ENCODE measurements around the gene ZBTB42. TPM values are rescaled to one million over a fixed set of nuclear protein-coding genes. Genes with fewer than 3 reads are reported as not detected.
A peak's percentile ranks its signal among the peaks of the same experiment; 100 is the strongest.

The ZBTB42 gene
- 2.7 and 3.1 TPM in 2 replicates for total RNA-seq
- long read RNA-seq, result 0 reads

GRCh38 chr14:104800771-104801519 lies at the start of gene ZBTB42:
Gene ZBTB42, plus strand, starts transcription at chr14:104801101. Its CDS starts 97 bp downstream, at chr14:104801198.
- H3K36me3 Mint-ChIP-seq (ENCODE audit: unreplicated experiment), result no peaks in the 10 kb centered on the region
- H3K4me3 Mint-ChIP-seq (ENCODE audit: unreplicated experiment), result peak within 1 kb of the TSS; percentile 81
- TF ChIP-seq CTCF (IDR thresholded peaks at IDR 0.05), result no peak
- H3K9me3 Mint-ChIP-seq (ENCODE audit: unreplicated experiment), result no peaks in the 10 kb centered on the region
- DNase-seq (ENCODE audit: extremely low spot score, unreplicated experiment), result no peak
- peak within 1 kb of the TSS; percentile 63 for H3K27ac Mint-ChIP-seq (ENCODE audit: unreplicated experiment)
- peaks cover 46% of the 10 kb centered on the region for H3K4me1 Mint-ChIP-seq (ENCODE audit: unreplicated experiment)
- H3K27me3 Mint-ChIP-seq (ENCODE audit: unreplicated experiment), result no peaks in the 10 kb centered on the region

- H3K4me3 Mint-ChIP-seq (ENCODE audit: unreplicated experiment), result peak overlapping the region; percentile 90
- H3K27me3 Mint-ChIP-seq (ENCODE audit: unreplicated experiment), result no peaks in the 10 kb centered on the region
- peaks cover 4% of the 10 kb centered on the region for H3K36me3 Mint-ChIP-seq (ENCODE audit: unreplicated experiment)
- H3K4me1 Mint-ChIP-seq (ENCODE audit: unreplicated experiment), result peaks cover 56% of the 10 kb centered on the region
- H3K9me3 Mint-ChIP-seq (ENCODE audit: unreplicated experiment), result no peaks in the 10 kb centered on the region
- DNase-seq (ENCODE audit: extremely low spot score, unreplicated experiment), result no peak
- no peak overlapping the region for H3K27ac Mint-ChIP-seq (ENCODE audit: unreplicated experiment)
- no peak for TF ChIP-seq CTCF (IDR thresholded peaks at IDR 0.05)
Observed at GRCh38 chr14:104751539-104752422, 49.1 kb upstream of the ZBTB42 start.

GRCh38 chr14:104752423-104752734 lies 48.5 kb upstream of the ZBTB42 start:
- Mint-ChIP-seq H3K9me3 (ENCODE audit: unreplicated experiment) (no peaks in the 10 kb centered on the region), H3K27me3 (ENCODE audit: unreplicated experiment) (no peaks in the 10 kb centered on the region), H3K36me3 (ENCODE audit: unreplicated experiment) (peaks cover 4% of the 10 kb centered on the region), H3K27ac (ENCODE audit: unreplicated experiment) (peak overlapping the region; percentile 97), H3K4me1 (ENCODE audit: unreplicated experiment) (peaks cover 52% of the 10 kb centered on the region), H3K4me3 (ENCODE audit: unreplicated experiment) (peak overlapping the region; percentile 90)
- no peak for DNase-seq (ENCODE audit: extremely low spot score, unreplicated experiment)
- TF ChIP-seq CTCF (IDR thresholded peaks at IDR 0.05), result no peak

GRCh38 chr14:104752735-104753527 lies 48.0 kb upstream of the ZBTB42 start, which contains the start of gene SIVA1:
Gene SIVA1, plus strand, starts transcription at chr14:104753147. Its CDS starts 55 bp downstream, at chr14:104753202.
- TF ChIP-seq CTCF (IDR thresholded peaks at IDR 0.05), result no peak
- Mint-ChIP-seq H3K9me3 (ENCODE audit: unreplicated experiment) (no peaks in the 10 kb centered on the region), H3K36me3 (ENCODE audit: unreplicated experiment) (peaks cover 4% of the 10 kb centered on the region), H3K4me3 (ENCODE audit: unreplicated experiment) (peak within 1 kb of the TSS; percentile 90), H3K4me1 (ENCODE audit: unreplicated experiment) (peaks cover 47% of the 10 kb centered on the region), H3K27me3 (ENCODE audit: unreplicated experiment) (no peaks in the 10 kb centered on the region), H3K27ac (ENCODE audit: unreplicated experiment) (peak within 1 kb of the TSS; percentile 97)
- peak; percentile 100 for DNase-seq (ENCODE audit: extremely low spot score, unreplicated experiment)
